Chondrocyte (in vitro differentiated cells): ENCODE data around the gene TIPRL. TPM values are rescaled to one million over a fixed set of nuclear protein-coding genes. Genes with fewer than 3 reads are reported as not detected.

ENCODE experiments used
- DNase-seq: peaks from one replicate; pipeline ENCODE4 v3.0.0; 2021; ENCODE audit warnings: mixed read lengths, low spot score
- H3K27ac Mint-ChIP-seq: one replicate; pipeline ENCODE4 v1.8.0; 2021; ENCODE audit warnings: mild to moderate bottlenecking, moderate library complexity, mixed read lengths; ENCODE audit not compliant: unreplicated experiment
- H3K27me3 Mint-ChIP-seq: 2 replicates; pipeline ENCODE4 v1.8.0; 2021; ENCODE audit warnings: low read depth, mixed read lengths
- H3K36me3 Mint-ChIP-seq: 2 replicates; pipeline ENCODE4 v1.8.0; 2021; ENCODE audit warnings: low read depth, mixed read lengths
- H3K4me1 Mint-ChIP-seq: 2 replicates; pipeline ENCODE4 v1.8.0; 2021; ENCODE audit warnings: low read depth, mild to moderate bottlenecking, mixed read lengths
- H3K4me3 Mint-ChIP-seq: one replicate; pipeline ENCODE4 v1.8.0; 2021; ENCODE audit warnings: mild to moderate bottlenecking, moderate library complexity, mixed read lengths; ENCODE audit not compliant: unreplicated experiment
- H3K9me3 Mint-ChIP-seq: 2 replicates; pipeline ENCODE4 v1.8.0; 2021; ENCODE audit warnings: low read depth, mixed read lengths
- CTCF ChIP-seq: fragments of 200-600 bp; sonication (generic); IDR thresholded peaks from 2 replicates; pipeline ENCODE4 v1.5.0; 2021; ENCODE audit warnings: antibody characterized with exemption, mild to moderate bottlenecking, moderate library complexity
- total RNA-seq: library from RNA; stranded (reverse); gene quantifications from 3 replicates; pipeline ENCODE4 v1.2.1, GENCODE V29; 2021

The TIPRL gene
- total RNA-seq, 1 donor from 2014 or later = 37.4 TPM

- no peak overlapping the region for H3K27ac Mint-ChIP-seq
Measured at GRCh38 chr1:168224991-168225390, 46.2 kb downstream of the TIPRL start.

GRCh38 chr1:168225476-168226190, 46.9 kb downstream of the TIPRL start, which contains the start of gene SFT2D2:
Gene SFT2D2, plus strand, starts transcription at chr1:168226004. Its CDS starts 76 bp downstream, at chr1:168226080.
- DNase-seq = peak; percentile 90
- H3K9me3 Mint-ChIP-seq = peaks cover 10% of the 10 kb centered on the region
- H3K27ac Mint-ChIP-seq = peak within 1 kb of the TSS; percentile 98

More at GRCh38 chr1:168224991-168225390, 46.2 kb downstream of the TIPRL start:
- H3K9me3 Mint-ChIP-seq = peaks cover 10% of the 10 kb centered on the region
- no peaks in the 10 kb centered on the region for H3K27me3 Mint-ChIP-seq
- TF ChIP-seq CTCF = no peak
- DNase-seq = no peak
- H3K36me3 Mint-ChIP-seq = no peaks in the 10 kb centered on the region
- H3K4me3 Mint-ChIP-seq = peak overlapping the region; percentile 94
- H3K4me1 Mint-ChIP-seq = peaks cover 47% of the 10 kb centered on the region

GRCh38 chr1:168227620-168228019, 48.9 kb downstream of the TIPRL start:
- Mint-ChIP-seq H3K27ac (peak overlapping the region; percentile 98), H3K27me3 (no peaks in the 10 kb centered on the region), H3K36me3 (peaks cover 6% of the 10 kb centered on the region), H3K4me1 (peaks cover 60% of the 10 kb centered on the region), H3K9me3 (peaks cover 10% of the 10 kb centered on the region), H3K4me3 (peak overlapping the region; percentile 94)
- DNase-seq = no peak
- no peak for TF ChIP-seq CTCF

More at GRCh38 chr1:168225476-168226190, 46.9 kb downstream of the TIPRL start, which contains the start of gene SFT2D2:
- no peak for TF ChIP-seq CTCF
- H3K4me1 Mint-ChIP-seq = peaks cover 50% of the 10 kb centered on the region
- peak within 1 kb of the TSS; percentile 94 for H3K4me3 Mint-ChIP-seq
- no peaks in the 10 kb centered on the region for H3K27me3 Mint-ChIP-seq
- no peaks in the 10 kb centered on the region for H3K36me3 Mint-ChIP-seq

- no peak overlapping the region for H3K4me3 Mint-ChIP-seq
- no peaks in the 10 kb centered on the region for H3K27me3 Mint-ChIP-seq
- H3K9me3 Mint-ChIP-seq = no peaks in the 10 kb centered on the region
- TF ChIP-seq CTCF = no peak
- DNase-seq = no peak
- peaks cover 68% of the 10 kb centered on the region for H3K4me1 Mint-ChIP-seq
- H3K27ac Mint-ChIP-seq = peak overlapping the region; percentile 98
- peaks cover 19% of the 10 kb centered on the region for H3K36me3 Mint-ChIP-seq
Measured at GRCh38 chr1:168229893-168230292, 51.1 kb downstream of the TIPRL start.

GRCh38 chr1:168230709-168231108, 51.9 kb downstream of the TIPRL start:
- Mint-ChIP-seq H3K4me3 (no peak overlapping the region), H3K4me1 (peaks cover 69% of the 10 kb centered on the region), H3K27ac (peak overlapping the region; percentile 17), H3K27me3 (no peaks in the 10 kb centered on the region), H3K36me3 (peaks cover 22% of the 10 kb centered on the region), H3K9me3 (no peaks in the 10 kb centered on the region)
- DNase-seq = no peak
- TF ChIP-seq CTCF = no peak
